ENCODE results near the gene KCNN3. TPM values are rescaled to one million over a fixed set of nuclear protein-coding genes. Genes with fewer than 3 reads are reported as not detected.
A peak's percentile ranks its signal among the peaks of the same experiment; 100 is the strongest.
"Not testable (repeated sequence)": the region's sequence is repeated elsewhere in the genome, so short reads cannot be mapped to it uniquely, and the experiment has no call there.

The KCNN3 gene
- under 1 TPM in 1 of 2 donors, not detected in 1; 0.08 TPM for total RNA-seq

GRCh38 chr1:154870115-154870571 lies at the start of gene KCNN3:
TSS of gene KCNN3 (minus strand) at chr1:154870281. CDS start at chr1:154869964, 317 bp downstream.
- Mint-ChIP-seq H3K27ac (no peak within 1 kb of the TSS), H3K4me3 (no peak within 1 kb of the TSS), H3K9me3 (no peaks in the 10 kb centered on the region), H3K27me3 (peaks cover 32 to 39% of the 10 kb centered on the region in 2 donors), H3K36me3 (no peaks in the 10 kb centered on the region), H3K4me1 (ENCODE audit: low read depth in 2 of 2) (peaks cover 9 to 15% of the 10 kb centered on the region in 2 donors)
- ATAC-seq (peak; percentile 91 to 96), DNase-seq (ENCODE audit: low spot score) (peak; percentile 68)

- Mint-ChIP-seq H3K4me3 (no peak overlapping the region), H3K9me3 (no peaks in the 10 kb centered on the region), H3K27ac (no peak overlapping the region), H3K27me3 (no peaks in the 10 kb centered on the region), H3K36me3 (peaks cover 6% of the 10 kb centered on the region), H3K4me1 (ENCODE audit: low read depth in 2 of 2) (no peaks in the 10 kb centered on the region)
- no peak for DNase-seq (ENCODE audit: low spot score)
- no peak for ATAC-seq
Observed at GRCh38 chr1:154913273-154913672, 43.2 kb upstream of the KCNN3 start.

- H3K27me3 Mint-ChIP-seq = no peaks in the 10 kb centered on the region
- ATAC-seq = no peak
- no peak overlapping the region for H3K4me3 Mint-ChIP-seq
- H3K4me1 Mint-ChIP-seq (ENCODE audit: low read depth in 2 of 2) = no peaks in the 10 kb centered on the region
- peaks cover 6% of the 10 kb centered on the region for H3K36me3 Mint-ChIP-seq
- H3K9me3 Mint-ChIP-seq = no peaks in the 10 kb centered on the region
- no peak overlapping the region for H3K27ac Mint-ChIP-seq
- no peak for DNase-seq (ENCODE audit: low spot score)
Observed at GRCh38 chr1:154912755-154913154, 42.7 kb upstream of the KCNN3 start.

- Mint-ChIP-seq H3K9me3 (no peaks in the 10 kb centered on the region), H3K27me3 (no peaks in the 10 kb centered on the region), H3K4me1 (ENCODE audit: low read depth in 2 of 2) (no peaks in the 10 kb centered on the region), H3K27ac (no peak overlapping the region), H3K4me3 (no peak overlapping the region), H3K36me3 (peaks cover 6% of the 10 kb centered on the region)
- DNase-seq (ENCODE audit: low spot score) (no peak), ATAC-seq (no peak)
Observed at GRCh38 chr1:154911691-154912550, 41.8 kb upstream of the KCNN3 start.

- no peaks in the 10 kb centered on the region for H3K9me3 Mint-ChIP-seq
- no peaks in the 10 kb centered on the region for H3K27me3 Mint-ChIP-seq
- no peaks in the 10 kb centered on the region for H3K36me3 Mint-ChIP-seq
- no peak overlapping the region for H3K27ac Mint-ChIP-seq
- no peak for ATAC-seq
- H3K4me3 Mint-ChIP-seq = no peak overlapping the region
- no peaks in the 10 kb centered on the region for H3K4me1 Mint-ChIP-seq (ENCODE audit: low read depth in 2 of 2)
- no peak for DNase-seq (ENCODE audit: low spot score)
Observed at GRCh38 chr1:154910851-154911250, 40.8 kb upstream of the KCNN3 start.

- H3K36me3 Mint-ChIP-seq = no peaks in the 10 kb centered on the region
- no peaks in the 10 kb centered on the region for H3K4me1 Mint-ChIP-seq (ENCODE audit: low read depth in 2 of 2)
- H3K27me3 Mint-ChIP-seq = no peaks in the 10 kb centered on the region
- ATAC-seq (no peak), DNase-seq (ENCODE audit: low spot score) (no peak)
- H3K4me3 Mint-ChIP-seq = no peak overlapping the region
- H3K9me3 Mint-ChIP-seq = no peaks in the 10 kb centered on the region
- H3K27ac Mint-ChIP-seq = no peak overlapping the region
Observed at GRCh38 chr1:154908937-154909336, 38.9 kb upstream of the KCNN3 start.

- not testable (repeated sequence) for H3K9me3 Mint-ChIP-seq; H3K4me1 Mint-ChIP-seq (ENCODE audit: low read depth in 2 of 2); H3K27ac Mint-ChIP-seq; DNase-seq (ENCODE audit: low spot score); H3K27me3 Mint-ChIP-seq; H3K4me3 Mint-ChIP-seq; ATAC-seq; H3K36me3 Mint-ChIP-seq
Observed at GRCh38 chr1:154908129-154908528, 38.0 kb upstream of the KCNN3 start.

- DNase-seq (ENCODE audit: low spot score) (no peak), ATAC-seq (peak in 1 of 2 donors; percentile 13)
- Mint-ChIP-seq H3K27me3 (no peaks in the 10 kb centered on the region), H3K4me1 (ENCODE audit: low read depth in 2 of 2) (no peaks in the 10 kb centered on the region), H3K4me3 (no peak overlapping the region), H3K9me3 (no peaks in the 10 kb centered on the region), H3K36me3 (no peaks in the 10 kb centered on the region), H3K27ac (no peak overlapping the region)
Observed at GRCh38 chr1:154906621-154907081, 36.6 kb upstream of the KCNN3 start.

GRCh38 chr1:154902938-154903566 lies 33.0 kb upstream of the KCNN3 start:
- ATAC-seq = no peak
- peaks cover 0 to 6% of the 10 kb centered on the region in 2 donors for H3K27me3 Mint-ChIP-seq
- no peaks in the 10 kb centered on the region for H3K36me3 Mint-ChIP-seq
- H3K9me3 Mint-ChIP-seq = no peaks in the 10 kb centered on the region
- H3K27ac Mint-ChIP-seq = no peak overlapping the region
- H3K4me3 Mint-ChIP-seq = no peak overlapping the region
- no peak for DNase-seq (ENCODE audit: low spot score)
- H3K4me1 Mint-ChIP-seq (ENCODE audit: low read depth in 2 of 2) = no peaks in the 10 kb centered on the region

- ATAC-seq (no peak), DNase-seq (ENCODE audit: low spot score) (no peak)
- Mint-ChIP-seq H3K4me3 (no peak overlapping the region), H3K27ac (no peak overlapping the region), H3K4me1 (ENCODE audit: low read depth in 2 of 2) (no peaks in the 10 kb centered on the region), H3K9me3 (no peaks in the 10 kb centered on the region), H3K36me3 (no peaks in the 10 kb centered on the region), H3K27me3 (peaks cover 0 to 6% of the 10 kb centered on the region in 2 donors)
Observed at GRCh38 chr1:154901591-154901990, 31.5 kb upstream of the KCNN3 start.

GRCh38 chr1:154899041-154899440 lies 29.0 kb upstream of the KCNN3 start:
- Mint-ChIP-seq H3K4me1 (ENCODE audit: low read depth in 2 of 2) (no peaks in the 10 kb centered on the region), H3K4me3 (no peak overlapping the region), H3K27ac (no peak overlapping the region), H3K9me3 (no peaks in the 10 kb centered on the region), H3K36me3 (no peaks in the 10 kb centered on the region), H3K27me3 (peaks cover 0 to 13% of the 10 kb centered on the region in 2 donors)
- no peak for DNase-seq (ENCODE audit: low spot score)
- ATAC-seq = no peak

- Mint-ChIP-seq H3K27ac (no peak overlapping the region), H3K4me3 (no peak overlapping the region), H3K27me3 (peaks cover 0 to 19% of the 10 kb centered on the region in 2 donors), H3K9me3 (no peaks in the 10 kb centered on the region), H3K36me3 (no peaks in the 10 kb centered on the region), H3K4me1 (ENCODE audit: low read depth in 2 of 2) (no peaks in the 10 kb centered on the region)
- peak in 1 of 2 donors; percentile 6 for ATAC-seq
- DNase-seq (ENCODE audit: low spot score) = no peak
Observed at GRCh38 chr1:154896771-154897286, 26.7 kb upstream of the KCNN3 start.

- Mint-ChIP-seq H3K27ac (no peak overlapping the region), H3K27me3 (peaks cover 0 to 24% of the 10 kb centered on the region in 2 donors), H3K36me3 (no peaks in the 10 kb centered on the region), H3K4me1 (ENCODE audit: low read depth in 2 of 2) (no peaks in the 10 kb centered on the region), H3K4me3 (no peak overlapping the region), H3K9me3 (no peaks in the 10 kb centered on the region)
- ATAC-seq (no peak), DNase-seq (ENCODE audit: low spot score) (no peak)
Observed at GRCh38 chr1:154895798-154896197, 25.7 kb upstream of the KCNN3 start.

GRCh38 chr1:154891452-154891851 lies 21.4 kb upstream of the KCNN3 start:
- H3K4me3 Mint-ChIP-seq = no peak overlapping the region
- no peaks in the 10 kb centered on the region for H3K9me3 Mint-ChIP-seq

More at GRCh38 chr1:154891452-154891851, 21.4 kb upstream of the KCNN3 start:
- no peak for ATAC-seq
- DNase-seq (ENCODE audit: low spot score) = no peak
- Mint-ChIP-seq H3K27me3 (peaks cover 3 to 31% of the 10 kb centered on the region in 2 donors), H3K4me1 (ENCODE audit: low read depth in 2 of 2) (peaks cover 1 to 7% of the 10 kb centered on the region in 2 donors), H3K36me3 (no peaks in the 10 kb centered on the region), H3K27ac (no peak overlapping the region)

Data from natural killer cell treated with Interleukin-12 subunit alpha and Interleukin-12 subunit beta and Interleukin-15 and Interleukin-18, amount 100 ng/mL, for 72 hours (primary cell).